Adrenal gland (tissue), 5 donors: ENCODE measurements around the gene IKZF5.

Experiments used
- CTCF ChIP-seq, 6 experiments: fragments of 450-650 bp in 4 of 6; fragments of 200-600 bp in 2 of 6; sonication (generic) in 1 of 6; IDR thresholded peaks; 1 replicate in 5 of 6; 2 replicates in 1 of 6; pipeline versions ENCODE4 v1.5.1 to v1.8.0; 2016 to 2021; ENCODE audit warnings: antibody characterized with exemption in 6 of 6, mild to moderate bottlenecking in 2 of 6, moderate library complexity in 1 of 6
- POLR2A ChIP-seq, 2 donors: fragments of 450-650 bp; IDR thresholded peaks; one replicate each; pipeline ENCODE4 v1.6.1; 2017; ENCODE audit warnings: antibody characterized with exemption in 2 of 2, mild to moderate bottlenecking in 2 of 2, moderate library complexity in 1 of 2
- donor health status: DM: no; HTN: no; CAD: no.

- TF ChIP-seq POLR2A (IDR thresholded peaks at IDR 0.05), result no peak
- no peak for TF ChIP-seq CTCF (IDR thresholded peaks at IDR 0.05)
Measured at GRCh38 chr10:123039632-123039930, 31.0 kb upstream of the IKZF5 start.
